ENCODE results near the gene PRR15L. TPM values are rescaled to one million over a fixed set of nuclear protein-coding genes. Genes with fewer than 3 reads are reported as not detected.

The PRR15L gene
- total and polyA plus RNA-seq, 2 of the 4 experiments (the other 2 are of a cell fraction): not detected

- dilution Hi-C loops (cut with HindIII; ENCODE audit: low sequenced_read_pairs, unreplicated experiment) (no loop called here), in situ Hi-C loops (cut with MboI; ENCODE audit: low sequenced_read_pairs) (no loop called here)
- POLR2A ChIA-PET (ENCODE audit: unreplicated experiment): no interaction called here
These were observed 31.5 kb upstream of the PRR15L start for GRCh38 chr17:47989159-47989558.

More at GRCh38 chr17:47989159-47989558, 31.5 kb upstream of the PRR15L start:
- Histone ChIP-seq H3K4me2 (ENCODE audit: low read depth, low read length) (no peak overlapping the region), H4K20me1 (ENCODE audit: insufficient read depth, low read length) (no peaks in the 10 kb centered on the region), H2AFZ (replicated peaks; ENCODE audit: low read length, poor library complexity) (no peak overlapping the region), H3K9me3 (ENCODE audit: control insufficient read depth, insufficient read depth, low read length) (no peaks in the 10 kb centered on the region), H3K56ac (ENCODE audit: extremely low read depth, insufficient read depth, low read length) (no peak overlapping the region), H2AK5ac (ENCODE audit: low read depth, low read length) (no peak overlapping the region), H2AK9ac (replicated peaks; ENCODE audit: low read depth, low read length, poor library complexity) (no peak overlapping the region), H3K4ac (ENCODE audit: low read depth, low read length) (no peak overlapping the region), H3K4me3 (ENCODE audit: insufficient read depth, low read depth, low read length) (no peak overlapping the region), H2BK20ac (ENCODE audit: low read depth, low read length) (no peak overlapping the region), H4K91ac (ENCODE audit: insufficient read depth, low read depth, low read length) (no peak overlapping the region), H3K27ac (ENCODE audit: insufficient read depth, low read length) (no peak overlapping the region), H3K18ac (ENCODE audit: low read depth, low read length) (no peak overlapping the region), H3K36me3 (ENCODE audit: control insufficient read depth, insufficient read depth, low read length) (no peaks in the 10 kb centered on the region; the same call in 1 of the 2 replicates), H3K9ac (ENCODE audit: low read depth, low read length) (no peak overlapping the region), H4K8ac (ENCODE audit: low read depth in 2 of 2, low read length in 2 of 2) (no peak overlapping the region), H2BK15ac (ENCODE audit: low read depth, low read length) (no peak overlapping the region), H3K79me1 (ENCODE audit: low read depth in 1 of 2, low read length in 2 of 2) (no peaks in the 10 kb centered on the region), H3K23ac (ENCODE audit: low read depth, low read length) (no peak overlapping the region), H3K14ac (replicated peaks; ENCODE audit: low read depth, low read length) (no peak overlapping the region), H3K27me3 (ENCODE audit: control insufficient read depth, insufficient read depth, low read length) (peaks cover 5% of the 10 kb centered on the region; the same call in 1 of the 2 replicates), H3K4me1 (ENCODE audit: control insufficient read depth, insufficient read depth, low read length) (peaks cover 9% of the 10 kb centered on the region), H2BK5ac (ENCODE audit: low read depth, low read length, poor library complexity, severe bottlenecking) (no peak overlapping the region), H2BK120ac (ENCODE audit: low read depth, low read length) (no peak overlapping the region), H4K5ac (ENCODE audit: low read depth, low read length) (no peak overlapping the region), H3K9me1 (ENCODE audit: insufficient read depth, low read length) (no peaks in the 10 kb centered on the region)
- WGBS, 2 experiments (ENCODE audit: extremely low coverage in 2 of 2, insufficient read length in 1 of 2): no CpG with 5 or more reads among the region's 10 CpGs
- ATAC-seq (ENCODE audit: low read depth): no peak
- DNase-seq: no peak
- no peak for TF ChIP-seq CHD1 (IDR thresholded peaks at IDR 0.05; ENCODE audit: low read depth, low read length)
- no peak for TF ChIP-seq POLR2A (IDR thresholded peaks at IDR 0.05; ENCODE audit: low read depth, low read length)
- TF ChIP-seq RCOR1 (IDR thresholded peaks at IDR 0.05; ENCODE audit: insufficient replicate concordance, low read length): no peak
- no peak for TF ChIP-seq MXI1 (IDR thresholded peaks at IDR 0.05; ENCODE audit: borderline replicate concordance, low read depth, low read length)
- TF ChIP-seq BHLHE40 (IDR thresholded peaks at IDR 0.05; ENCODE audit: low read depth, low read length): no peak
- no peak for TF ChIP-seq RAD21 (IDR thresholded peaks at IDR 0.05; ENCODE audit: low read length)
- no peak for TF ChIP-seq FOS (IDR thresholded peaks at IDR 0.05; ENCODE audit: low read depth, low read length)
- TF ChIP-seq CEBPB (IDR thresholded peaks at IDR 0.05; ENCODE audit: low read depth, low read length): no peak
- no peak for TF ChIP-seq MAZ (IDR thresholded peaks at IDR 0.05; ENCODE audit: borderline replicate concordance, low read depth, low read length)
- TF ChIP-seq MAFK (IDR thresholded peaks at IDR 0.05; ENCODE audit: low read depth, low read length): no peak
- no peak for TF ChIP-seq ELK1 (IDR thresholded peaks at IDR 0.05; ENCODE audit: borderline replicate concordance, low read depth, low read length)
- TF ChIP-seq CTCF (conservative IDR thresholded peaks at IDR 0.05; ENCODE audit: low read depth, low read length): no peak
- no peak for TF ChIP-seq NFE2L2 (IDR thresholded peaks at IDR 0.05; ENCODE audit: low read depth, low read length)
- no peak for TF ChIP-seq SMC3 (IDR thresholded peaks at IDR 0.05; ENCODE audit: low read depth, low read length)
- TF ChIP-seq USF2 (IDR thresholded peaks at IDR 0.05; ENCODE audit: low read depth, low read length): no peak
- no peak for TF ChIP-seq RFX5 (IDR thresholded peaks at IDR 0.05; ENCODE audit: low read depth, low read length)
- intact Hi-C loops (cut with micrococcal nuclease): no loop called here
- CTCF ChIA-PET: interaction anchor here (1.5 kb wide), 1 partner anchor 28 kb away, joined by 3 read pairs; no protein-coding TSS in a partner anchor
- BruUV-seq (replicated peaks): no TSS peak
